ENCODE data around the gene CASQ1. TPM values are rescaled to one million over a fixed set of nuclear protein-coding genes. Genes with fewer than 3 reads are reported as not detected.

CASQ1 gene
- total RNA-seq, 1 donor from 2014 or later: 1.7 TPM

DNA sequence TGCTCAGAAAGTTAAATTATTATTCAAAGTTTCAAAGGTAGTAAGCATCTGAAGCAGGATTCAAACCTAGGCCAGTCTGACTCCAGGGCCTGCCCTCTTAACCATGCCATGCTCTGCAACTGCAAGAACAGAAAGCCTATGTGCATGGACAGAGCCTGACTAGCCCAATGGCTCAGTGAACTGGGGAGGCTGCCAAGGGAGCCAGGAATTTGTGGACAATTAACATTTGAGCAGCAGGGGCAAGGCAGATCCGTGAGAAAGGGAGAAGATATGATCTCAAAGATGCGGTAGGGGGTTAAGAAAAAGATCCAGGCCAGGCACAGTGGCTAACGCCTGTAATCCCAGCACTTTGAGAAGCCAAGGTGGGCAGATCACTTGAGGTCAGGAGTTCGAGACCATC lies 45.5 kb upstream of the CASQ1 start:
- peak; percentile 36 for DNase-seq (ENCODE audit: low read depth)
- Mint-ChIP-seq H3K9me3 (ENCODE audit: unreplicated experiment) (peaks cover 4% of the 10 kb centered on the region), H3K4me3 (ENCODE audit: unreplicated experiment) (no peak overlapping the region), H3K4me1 (ENCODE audit: low read depth, unreplicated experiment) (peaks cover 3% of the 10 kb centered on the region), H3K36me3 (ENCODE audit: low read depth, unreplicated experiment) (no peaks in the 10 kb centered on the region), H3K27ac (ENCODE audit: unreplicated experiment) (no peak overlapping the region), H3K27me3 (ENCODE audit: low read depth, unreplicated experiment) (peaks cover 9% of the 10 kb centered on the region)
- no peak overlapping the region for H3K27ac ChIP-seq (ENCODE audit: low read depth, low read length)
- H3K36me3 ChIP-seq (ENCODE audit: insufficient read depth, low read length): no peaks in the 10 kb centered on the region
- no peaks in the 10 kb centered on the region for H3K9me3 ChIP-seq (ENCODE audit: insufficient read depth, low read depth, low read length)
- no peak overlapping the region for H3K4me2 ChIP-seq (ENCODE audit: low read length)
- no peak for TF ChIP-seq EZH2 (IDR thresholded peaks at IDR 0.05; ENCODE audit: insufficient read depth, low read length)
- TF ChIP-seq CTCF (IDR thresholded peaks at IDR 0.05; ENCODE audit: insufficient read depth, low read depth, low read length): no peak
- H3K9ac ChIP-seq (ENCODE audit: low read length): no peak overlapping the region
- H2AFZ ChIP-seq (ENCODE audit: low read depth, low read length): no peak overlapping the region
- H3K4me3 ChIP-seq (ENCODE audit: insufficient read depth, low read depth, low read length): no peak overlapping the region
- H3K79me2 ChIP-seq (ENCODE audit: insufficient read depth, low read length): no peaks in the 10 kb centered on the region
- peaks cover 6% of the 10 kb centered on the region for H3K27me3 ChIP-seq (ENCODE audit: insufficient read depth, low read length)
- H3K4me1 ChIP-seq (ENCODE audit: insufficient read depth, low read length): no peaks in the 10 kb centered on the region
- no peaks in the 10 kb centered on the region for H4K20me1 ChIP-seq (ENCODE audit: insufficient read depth, low read length)
- no peak for FAIRE-seq

- Histone ChIP-seq H2AFZ (ENCODE audit: low read depth, low read length) (no peak overlapping the region), H3K9me3 (ENCODE audit: insufficient read depth, low read depth, low read length) (no peaks in the 10 kb centered on the region), H3K36me3 (ENCODE audit: insufficient read depth, low read length) (no peaks in the 10 kb centered on the region), H3K27ac (ENCODE audit: low read depth, low read length) (no peak overlapping the region), H4K20me1 (ENCODE audit: insufficient read depth, low read length) (no peaks in the 10 kb centered on the region), H3K9ac (ENCODE audit: low read length) (no peak overlapping the region), H3K4me1 (ENCODE audit: insufficient read depth, low read length) (no peaks in the 10 kb centered on the region), H3K4me3 (ENCODE audit: insufficient read depth, low read depth, low read length) (no peak overlapping the region), H3K4me2 (ENCODE audit: low read length) (no peak overlapping the region), H3K27me3 (ENCODE audit: insufficient read depth, low read length) (peaks cover 4% of the 10 kb centered on the region), H3K79me2 (ENCODE audit: insufficient read depth, low read length) (no peaks in the 10 kb centered on the region)
- H3K27me3 Mint-ChIP-seq (ENCODE audit: low read depth, unreplicated experiment): peaks cover 8% of the 10 kb centered on the region
- H3K4me3 Mint-ChIP-seq (ENCODE audit: unreplicated experiment): no peak overlapping the region
- no peaks in the 10 kb centered on the region for H3K36me3 Mint-ChIP-seq (ENCODE audit: low read depth, unreplicated experiment)
- H3K4me1 Mint-ChIP-seq (ENCODE audit: low read depth, unreplicated experiment): peaks cover 3% of the 10 kb centered on the region
- no peak overlapping the region for H3K27ac Mint-ChIP-seq (ENCODE audit: unreplicated experiment)
- TF ChIP-seq CTCF (IDR thresholded peaks at IDR 0.05; ENCODE audit: insufficient read depth, low read depth, low read length) (no peak), EZH2 (IDR thresholded peaks at IDR 0.05; ENCODE audit: insufficient read depth, low read length) (no peak)
- peaks cover 4% of the 10 kb centered on the region for H3K9me3 Mint-ChIP-seq (ENCODE audit: unreplicated experiment)
- FAIRE-seq (no peak), DNase-seq (ENCODE audit: low read depth) (no peak)
These were observed 44.3 kb upstream of the CASQ1 start for GRCh38 chr1:160146107-160146506.

GRCh38 chr1:160148121-160148520 lies 42.3 kb upstream of the CASQ1 start:
- Histone ChIP-seq H3K4me1 (ENCODE audit: insufficient read depth, low read length) (no peaks in the 10 kb centered on the region), H3K27ac (ENCODE audit: low read depth, low read length) (no peak overlapping the region), H4K20me1 (ENCODE audit: insufficient read depth, low read length) (no peaks in the 10 kb centered on the region), H3K4me2 (ENCODE audit: low read length) (no peak overlapping the region), H3K4me3 (ENCODE audit: insufficient read depth, low read depth, low read length) (no peak overlapping the region), H3K9me3 (ENCODE audit: insufficient read depth, low read depth, low read length) (no peaks in the 10 kb centered on the region), H3K27me3 (ENCODE audit: insufficient read depth, low read length) (no peaks in the 10 kb centered on the region), H3K79me2 (ENCODE audit: insufficient read depth, low read length) (no peaks in the 10 kb centered on the region), H3K36me3 (ENCODE audit: insufficient read depth, low read length) (no peaks in the 10 kb centered on the region), H3K9ac (ENCODE audit: low read length) (no peak overlapping the region), H2AFZ (ENCODE audit: low read depth, low read length) (no peak overlapping the region)
- Mint-ChIP-seq H3K27me3 (ENCODE audit: low read depth, unreplicated experiment) (peaks cover 4% of the 10 kb centered on the region), H3K4me1 (ENCODE audit: low read depth, unreplicated experiment) (no peaks in the 10 kb centered on the region), H3K4me3 (ENCODE audit: unreplicated experiment) (no peak overlapping the region), H3K27ac (ENCODE audit: unreplicated experiment) (no peak overlapping the region), H3K9me3 (ENCODE audit: unreplicated experiment) (no peaks in the 10 kb centered on the region), H3K36me3 (ENCODE audit: low read depth, unreplicated experiment) (no peaks in the 10 kb centered on the region)
- DNase-seq (ENCODE audit: low read depth): no peak
- FAIRE-seq: no peak
- no peak for TF ChIP-seq CTCF (IDR thresholded peaks at IDR 0.05; ENCODE audit: insufficient read depth, low read depth, low read length)
- no peak for TF ChIP-seq EZH2 (IDR thresholded peaks at IDR 0.05; ENCODE audit: insufficient read depth, low read length)

Measured in astrocyte (in vitro differentiated cells and primary cell).